Measurements from ENCODE around the gene NBPF6.
"Not testable (repeated sequence)": the region's sequence is repeated elsewhere in the genome, so short reads cannot be mapped to it uniquely, and the experiment has no call there.

NBPF6 gene

DNA sequence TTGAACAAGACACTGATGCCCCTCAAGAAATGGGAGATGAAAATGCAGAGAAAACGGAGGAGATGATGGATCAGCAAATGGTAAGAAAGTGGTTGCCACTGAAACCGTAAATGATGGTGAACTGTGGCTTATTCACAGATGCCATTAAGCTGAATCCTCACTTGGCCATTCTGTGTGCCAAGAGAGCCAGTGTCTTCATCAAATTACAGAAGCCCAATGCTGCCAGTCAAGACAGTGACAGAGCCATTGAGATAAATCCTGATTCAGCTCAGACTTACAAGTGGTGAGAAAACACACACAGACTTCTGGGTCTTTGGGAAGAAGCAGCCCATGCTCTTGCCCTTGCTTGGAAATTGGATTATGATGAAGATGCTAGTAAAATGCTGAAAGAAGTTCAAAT is 52.5 kb downstream of the NBPF6 start:
- DNase-seq, result no peak

DNA sequence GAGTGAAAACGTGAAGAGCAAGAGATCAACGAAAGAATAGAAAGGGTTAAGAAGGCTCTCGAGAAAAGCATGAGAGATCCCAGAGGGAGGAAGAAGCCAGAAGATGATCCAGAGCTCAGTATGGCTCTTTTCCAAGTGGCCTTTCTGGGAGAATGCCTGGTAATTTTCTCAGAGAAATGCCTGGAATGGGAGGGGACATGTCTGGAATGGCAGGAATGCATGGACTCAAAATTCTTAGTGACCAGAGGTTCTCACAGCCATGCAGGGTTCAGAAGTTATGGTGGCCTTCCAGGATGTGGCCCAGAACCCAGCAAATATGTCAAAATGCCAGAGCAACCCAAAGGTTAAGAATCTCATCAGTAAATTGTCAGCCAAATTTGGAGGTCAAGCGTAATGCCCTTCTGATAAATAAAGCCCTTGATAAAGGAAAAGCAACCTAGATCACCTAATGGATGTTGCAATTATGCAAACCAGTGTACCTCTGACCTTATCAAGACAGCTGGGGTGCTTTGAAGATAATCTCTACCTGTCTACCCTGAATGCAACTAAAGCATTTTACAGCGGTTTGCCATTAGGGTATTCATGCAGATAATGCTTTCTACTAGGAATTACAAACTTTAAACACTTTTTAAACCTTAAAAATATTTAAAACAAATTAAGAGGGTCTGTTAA is 53.1 kb downstream of the NBPF6 start:
- DNase-seq, result no peak

DNA sequence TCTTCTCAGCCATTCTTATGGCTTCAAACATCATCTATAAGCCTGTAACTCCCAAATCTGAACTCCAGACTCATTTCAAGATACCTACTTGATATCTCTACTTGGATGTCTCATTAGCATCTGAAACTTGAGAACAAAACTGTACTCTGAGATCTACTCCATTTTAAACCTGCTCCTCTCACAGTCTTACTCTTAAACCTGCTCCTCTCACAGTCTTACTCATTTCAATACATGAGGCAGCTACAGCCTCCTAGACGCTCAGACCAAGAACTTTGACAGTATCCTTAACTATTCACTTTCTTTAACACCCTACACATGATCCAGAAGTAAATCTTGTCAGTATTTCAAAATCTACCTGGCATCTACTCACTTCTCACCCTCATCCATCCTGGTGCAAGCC is 54.3 kb downstream of the NBPF6 start:
- no peak for DNase-seq

DNA sequence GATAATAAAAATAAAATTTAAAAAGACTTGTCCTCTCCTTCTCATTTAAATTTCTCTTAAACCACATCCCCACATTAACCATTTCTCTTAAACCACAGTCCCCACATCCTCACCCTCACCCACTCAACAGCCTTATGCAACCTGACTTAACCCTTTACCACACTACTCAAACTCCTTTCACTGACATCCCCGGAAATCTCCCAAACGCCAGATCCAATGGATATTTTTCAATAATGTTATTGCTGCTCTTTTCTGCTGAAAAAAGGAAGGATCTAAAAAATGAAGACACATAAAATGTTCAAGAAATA is 55.6 kb downstream of the NBPF6 start:
- DNase-seq, result no peak

DNA sequence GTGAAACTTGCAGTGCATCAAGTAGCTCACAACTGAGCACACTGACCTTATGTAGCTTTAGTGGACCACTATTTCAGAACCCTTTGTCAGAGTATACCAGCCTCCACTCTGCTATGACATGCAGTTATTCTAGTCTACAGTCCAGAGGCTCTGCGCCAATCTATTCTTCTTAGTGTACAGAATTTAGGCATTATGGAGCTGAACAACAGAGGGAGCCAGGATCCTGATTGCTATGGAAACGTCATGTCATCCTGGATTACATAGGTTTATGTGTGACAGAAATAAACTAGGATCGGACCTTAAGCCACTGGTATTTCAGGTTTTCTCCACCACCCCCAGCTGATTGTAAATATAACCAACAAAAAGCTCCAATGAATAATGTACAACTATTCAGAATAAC is 61.6 kb downstream of the NBPF6 start:
- no peak for DNase-seq

DNA sequence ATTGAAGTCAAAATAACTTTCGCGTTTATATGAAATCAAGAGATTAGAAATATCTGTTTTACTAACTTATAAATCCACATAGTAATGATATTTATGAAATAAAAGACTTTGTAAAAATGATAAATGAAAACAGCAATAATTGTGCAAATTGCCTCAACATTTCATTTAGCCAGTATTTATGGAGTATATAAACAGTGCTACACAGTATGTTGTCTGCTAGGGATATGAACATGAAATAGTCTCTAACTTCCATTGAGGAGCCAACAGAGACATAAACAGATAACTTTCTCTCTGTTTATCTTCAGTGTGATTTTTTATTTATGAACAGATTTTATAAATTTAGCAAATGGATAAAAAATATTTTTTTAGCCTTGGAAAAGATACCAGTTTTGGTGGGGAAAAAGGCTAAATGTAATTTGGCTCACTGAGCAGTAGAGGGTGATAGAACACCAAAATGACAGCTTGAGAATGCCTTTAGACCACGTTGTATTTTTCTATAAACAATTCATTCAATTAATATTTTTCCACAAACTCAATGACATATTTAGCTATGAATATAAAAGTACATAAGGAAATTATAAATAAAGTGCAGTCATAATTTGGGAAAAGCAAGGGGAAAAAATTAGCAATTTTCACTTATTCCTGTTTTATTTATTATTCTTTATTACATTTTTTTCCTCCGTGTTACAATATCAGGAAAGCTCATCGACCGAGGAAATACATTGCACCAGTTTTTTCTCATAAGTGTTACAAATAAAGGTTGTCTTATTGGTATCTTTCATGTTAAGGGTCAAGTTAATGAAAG is 62.3 kb downstream of the NBPF6 start:
- no peak for DNase-seq

DNA sequence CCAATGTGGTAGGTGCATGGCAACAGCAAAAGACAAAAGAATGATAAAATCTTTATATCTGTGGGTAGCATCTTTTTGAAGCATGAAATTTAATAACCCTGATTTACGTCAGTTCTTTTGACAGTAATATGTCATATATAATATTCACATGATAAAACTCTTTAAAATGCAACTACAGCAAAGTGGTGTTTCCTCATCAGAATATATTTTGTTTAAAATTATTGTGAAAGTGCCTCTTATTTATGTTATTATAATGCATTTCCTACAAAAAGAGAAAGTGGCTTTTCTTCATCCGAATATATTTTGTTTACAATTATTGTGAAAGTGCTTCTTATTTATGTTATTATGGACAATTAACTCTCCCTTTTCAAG is 62.9 kb downstream of the NBPF6 start:
- no peak for DNase-seq

DNA sequence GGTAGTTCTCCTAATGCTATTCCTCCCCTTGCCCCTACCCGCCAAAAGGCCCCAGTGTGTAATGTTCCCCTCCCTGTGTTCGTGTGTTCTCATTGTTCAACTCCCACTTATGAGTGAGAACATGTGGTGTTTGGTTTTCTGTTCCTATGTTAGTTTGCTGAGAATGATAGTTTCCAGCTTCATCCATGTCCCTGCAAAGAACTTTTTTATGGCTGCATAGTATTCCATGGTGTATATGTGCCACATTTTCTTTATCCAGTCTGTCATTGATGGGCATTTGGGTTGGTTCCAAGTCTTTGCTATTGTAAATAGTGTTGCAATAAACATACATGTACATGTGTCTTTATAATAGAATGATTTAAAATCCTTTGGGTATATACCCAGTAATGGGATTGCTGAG is 63.8 kb downstream of the NBPF6 start:
- DNase-seq, result not testable (repeated sequence)

DNA sequence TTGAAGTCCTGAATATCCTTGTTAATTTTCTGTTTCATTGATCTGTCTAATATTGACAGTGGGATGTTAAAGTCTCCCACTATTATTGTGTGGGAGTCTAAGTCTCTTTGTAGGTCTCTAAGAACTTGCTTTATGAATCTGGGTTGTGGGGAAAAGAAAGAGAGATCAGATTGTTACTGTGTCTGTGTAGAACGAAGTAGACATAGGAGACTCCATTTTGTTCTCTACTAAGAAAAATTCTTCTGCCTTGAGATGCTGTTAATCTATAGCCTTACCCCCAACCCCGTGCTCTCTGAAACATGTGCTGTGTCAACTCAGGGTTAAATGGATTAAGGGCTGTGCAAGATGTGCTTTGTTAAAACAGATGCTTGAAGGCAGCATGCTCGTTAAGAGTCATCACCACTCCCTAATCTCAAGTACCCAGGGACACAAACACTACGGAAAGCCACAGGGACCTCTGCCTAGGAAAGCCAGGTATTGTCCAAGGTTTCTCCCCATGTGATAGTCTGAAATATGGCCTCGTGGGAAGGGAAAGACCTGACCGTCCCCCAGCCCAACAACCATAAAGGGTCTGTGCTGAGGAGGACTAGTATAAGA is 67.3 kb downstream of the NBPF6 start:
- DNase-seq, result not testable (repeated sequence)

Measured in CD4-positive, alpha-beta T cell treated with Interleukin-15 for 1 hour (primary cell).